D721Med (cell line): ENCODE data around the gene NELFB.

Source experiments
- DNase-seq: peaks from one replicate; pipeline ENCODE4 v3.0.0; 2011; ENCODE audit warnings: low spot score; ENCODE audit not compliant: insufficient read length
- FAIRE-seq: peaks from 2 replicates; lab custom pipeline; 2011; peaks lifted over from hg19 to GRCh38; lab: Jason Lieb, UNC
- TF ChIP-seq, protein P1 (sequence below): IDR thresholded peaks from 2 replicates; pipeline ENCODE4 v1.5.1; 2012; ENCODE audit warnings: mild to moderate bottlenecking, control low read depth; ENCODE audit not compliant: insufficient read depth; ENCODE audit errors: missing control alignments

Gene NELFB

DNA sequence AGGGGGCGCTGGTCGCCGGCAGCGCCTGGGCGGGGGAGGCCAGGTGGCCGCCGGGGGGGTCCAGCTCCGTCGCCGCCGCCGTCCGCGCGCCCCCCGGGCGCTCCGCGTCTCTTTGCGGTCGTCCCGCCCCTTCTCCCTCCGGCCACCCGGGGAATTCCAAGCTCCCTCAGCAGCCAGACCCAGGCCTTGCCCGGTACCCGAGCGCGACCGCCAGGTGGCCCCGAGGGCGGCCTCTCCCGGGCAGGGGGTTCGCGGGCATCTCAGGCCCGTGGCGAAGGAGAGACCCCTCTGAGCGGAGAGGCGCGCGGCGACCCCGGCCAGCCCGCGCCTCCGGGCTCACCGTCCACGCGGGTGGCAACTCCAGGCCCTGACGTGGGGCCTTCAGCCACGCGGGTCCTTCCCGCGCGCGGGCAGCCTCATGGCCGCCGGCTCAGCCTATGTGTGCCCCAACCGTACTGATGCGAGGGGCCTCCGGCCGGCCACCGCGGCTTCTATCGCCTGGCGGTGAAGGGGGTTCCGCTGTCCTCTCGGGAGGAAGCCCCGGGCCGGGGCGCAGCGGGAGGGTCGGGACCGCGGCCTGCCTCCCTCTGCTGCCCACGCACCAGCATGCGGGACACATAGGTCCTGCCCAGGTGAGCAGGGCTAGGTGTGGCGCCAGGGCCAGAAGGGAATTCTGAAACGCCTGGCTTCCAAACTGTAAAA, 47.5 kb downstream of the NELFB start:
- TF ChIP-seq, protein P1, sequence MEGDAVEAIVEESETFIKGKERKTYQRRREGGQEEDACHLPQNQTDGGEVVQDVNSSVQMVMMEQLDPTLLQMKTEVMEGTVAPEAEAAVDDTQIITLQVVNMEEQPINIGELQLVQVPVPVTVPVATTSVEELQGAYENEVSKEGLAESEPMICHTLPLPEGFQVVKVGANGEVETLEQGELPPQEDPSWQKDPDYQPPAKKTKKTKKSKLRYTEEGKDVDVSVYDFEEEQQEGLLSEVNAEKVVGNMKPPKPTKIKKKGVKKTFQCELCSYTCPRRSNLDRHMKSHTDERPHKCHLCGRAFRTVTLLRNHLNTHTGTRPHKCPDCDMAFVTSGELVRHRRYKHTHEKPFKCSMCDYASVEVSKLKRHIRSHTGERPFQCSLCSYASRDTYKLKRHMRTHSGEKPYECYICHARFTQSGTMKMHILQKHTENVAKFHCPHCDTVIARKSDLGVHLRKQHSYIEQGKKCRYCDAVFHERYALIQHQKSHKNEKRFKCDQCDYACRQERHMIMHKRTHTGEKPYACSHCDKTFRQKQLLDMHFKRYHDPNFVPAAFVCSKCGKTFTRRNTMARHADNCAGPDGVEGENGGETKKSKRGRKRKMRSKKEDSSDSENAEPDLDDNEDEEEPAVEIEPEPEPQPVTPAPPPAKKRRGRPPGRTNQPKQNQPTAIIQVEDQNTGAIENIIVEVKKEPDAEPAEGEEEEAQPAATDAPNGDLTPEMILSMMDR: no peak
- no peak for FAIRE-seq
- DNase-seq: no peak

DNA sequence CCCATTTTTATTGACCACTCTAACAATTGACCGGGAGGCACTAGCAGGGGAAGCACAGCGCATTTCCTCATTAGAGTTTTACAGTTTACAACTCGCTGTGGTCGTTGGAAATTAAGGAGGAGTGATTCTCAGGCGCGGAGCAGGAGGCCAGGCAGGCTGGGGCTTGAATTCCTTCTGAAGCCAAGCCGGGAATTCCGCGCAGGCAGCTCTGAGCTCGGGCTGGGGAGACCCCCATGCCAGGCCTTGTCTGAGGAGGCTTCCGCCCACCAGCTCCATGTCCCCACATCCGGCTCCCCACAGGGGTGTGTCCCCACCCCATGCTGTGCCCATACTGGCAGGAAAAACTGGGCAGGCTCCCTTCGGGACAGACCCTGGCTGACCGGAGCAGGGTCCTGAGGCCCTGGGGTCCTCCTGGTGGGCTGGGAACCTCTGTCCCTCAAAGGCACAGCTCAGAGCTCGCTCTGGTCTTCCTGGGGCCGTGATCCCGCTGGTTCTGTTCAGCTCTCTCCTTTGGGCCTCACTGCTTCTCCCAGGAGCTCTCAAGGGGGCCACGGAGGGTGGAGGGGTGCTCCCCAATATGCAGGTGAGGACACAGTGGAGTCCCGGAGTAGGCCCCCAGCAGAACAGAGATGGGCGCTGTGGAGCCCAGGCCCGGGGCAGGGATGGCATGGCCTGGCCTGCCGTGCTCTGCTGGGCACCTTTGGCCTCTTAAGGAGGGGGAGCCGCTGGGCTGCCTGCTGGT, 48.2 kb downstream of the NELFB start:
- FAIRE-seq (no peak), DNase-seq (no peak)
- TF ChIP-seq, protein P1: no peak

DNA sequence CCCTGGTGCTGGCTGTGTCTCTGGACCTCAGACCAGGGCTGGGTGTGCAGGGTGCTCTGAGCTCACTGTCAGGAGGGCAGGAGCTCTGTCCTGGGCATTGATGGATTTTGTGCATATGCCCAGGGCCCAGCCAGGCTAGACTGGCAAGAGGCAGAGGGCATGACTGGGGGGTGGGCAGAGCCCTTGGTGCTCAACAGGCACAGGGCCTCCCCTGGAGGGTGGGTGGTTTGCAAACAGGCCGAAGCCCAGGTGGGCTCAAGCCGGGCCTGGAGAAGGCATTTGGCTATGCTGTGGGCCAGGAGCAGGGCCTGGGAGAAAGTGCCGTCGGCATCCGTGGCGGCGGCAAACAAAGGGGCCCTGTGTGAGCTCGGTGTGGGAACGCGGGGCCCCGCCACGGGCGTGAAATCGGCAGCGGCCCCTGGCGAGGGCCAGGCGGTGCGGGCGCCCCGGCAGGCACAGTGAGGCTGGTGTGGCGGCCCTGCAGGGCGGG, 48.8 kb downstream of the NELFB start:
- DNase-seq (no peak), FAIRE-seq (no peak)
- TF ChIP-seq, protein P1: no peak

DNA sequence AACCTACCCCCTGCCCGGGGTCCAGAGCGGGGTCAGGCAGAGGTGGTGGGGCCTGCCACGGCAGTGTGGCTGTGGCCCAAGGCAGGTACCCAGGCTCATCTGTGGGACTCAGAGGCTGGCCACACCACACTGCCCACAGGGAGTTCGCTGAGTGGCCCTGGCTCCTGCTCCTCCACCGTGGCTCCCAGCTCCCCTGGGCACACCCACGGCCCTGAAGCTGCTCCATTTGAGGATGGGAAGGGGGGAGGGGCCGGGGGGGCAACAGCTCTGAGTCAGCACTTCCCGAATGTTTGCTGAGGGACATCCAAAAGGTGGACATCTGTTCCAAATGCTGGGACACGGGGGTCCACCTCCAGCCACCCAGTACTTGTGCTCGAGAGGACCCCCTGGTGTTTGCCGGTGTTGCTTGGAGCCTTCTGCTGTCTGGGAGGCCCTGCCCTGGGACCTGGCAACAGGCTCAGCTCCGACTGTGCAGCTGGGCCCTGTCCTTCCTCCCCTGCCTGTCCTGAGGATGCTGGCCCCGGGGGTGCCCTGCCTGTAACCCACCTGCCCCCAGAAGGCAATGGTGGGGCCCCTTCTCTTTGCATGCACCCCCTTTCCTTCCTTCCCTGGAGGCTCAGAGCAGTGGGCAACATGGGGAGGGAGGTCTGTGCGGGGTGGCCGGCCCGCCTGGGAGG, 49.4 kb downstream of the NELFB start:
- FAIRE-seq (no peak), DNase-seq (no peak)
- TF ChIP-seq, protein P1: no peak

DNA sequence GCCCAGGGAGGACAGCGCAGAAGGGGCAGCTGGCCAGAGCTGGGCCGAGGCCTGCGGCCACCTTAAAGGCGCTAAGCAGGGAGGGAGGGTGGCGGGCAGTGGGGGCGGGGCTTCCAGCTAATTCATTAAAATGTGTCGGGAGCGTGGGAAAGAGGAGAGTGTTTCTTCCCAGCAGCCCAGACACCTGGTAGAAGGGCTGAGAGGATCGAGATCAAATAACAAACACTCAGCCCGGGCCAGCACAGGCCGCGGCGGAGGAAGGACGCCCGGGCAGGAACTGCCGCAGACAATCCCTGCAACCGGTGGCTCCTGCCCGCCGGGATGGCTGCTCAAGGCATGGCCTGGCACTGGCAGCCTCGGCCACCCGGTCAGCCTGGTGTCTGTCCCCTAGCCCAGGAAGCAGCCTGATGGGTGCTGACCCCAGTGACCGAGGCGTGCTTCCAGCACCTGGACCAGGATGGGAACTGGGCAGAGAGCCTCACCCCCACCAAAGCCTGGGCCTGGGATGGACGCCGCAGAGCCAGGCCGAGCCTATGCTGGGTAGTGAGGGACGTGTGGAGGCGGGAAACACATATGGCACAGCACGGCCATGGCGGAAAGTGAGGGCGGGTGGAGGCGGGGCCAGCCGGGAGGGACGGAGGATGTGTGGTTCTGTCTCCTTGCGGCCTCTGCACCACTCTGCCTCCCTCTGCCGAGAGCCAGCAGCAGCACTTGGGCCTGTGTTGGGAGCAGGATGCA, 50.1 kb downstream of the NELFB start:
- FAIRE-seq (no peak), DNase-seq (no peak)
- TF ChIP-seq, protein P1: no peak

DNA sequence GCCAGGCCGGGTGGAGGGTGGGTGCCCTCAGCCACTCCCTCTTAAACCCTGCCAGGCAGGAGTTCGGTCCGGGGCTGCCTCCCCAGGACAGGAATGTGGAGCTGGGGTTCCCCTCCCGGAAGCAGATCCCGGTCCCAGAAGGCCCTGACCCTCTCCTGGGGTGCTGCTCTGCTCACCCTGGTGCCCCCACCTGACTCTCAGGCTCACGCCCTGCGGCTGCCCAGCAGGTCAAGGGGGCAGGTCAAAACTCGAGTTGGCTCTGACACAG, 50.6 kb downstream of the NELFB start:
- FAIRE-seq: no peak
- TF ChIP-seq, protein P1: no peak
- DNase-seq: no peak
